GM19397 (cell line): ENCODE data around the gene PHGDH.

ENCODE experiments used
- ATAC-seq: cut with Tn5 transposase; IDR thresholded peaks from one replicate; pipeline ENCODE4 v1.9.1; 2021; ENCODE audit warnings: mild to moderate bottlenecking, moderate library complexity; ENCODE audit not compliant: unreplicated experiment

Gene PHGDH

DNA sequence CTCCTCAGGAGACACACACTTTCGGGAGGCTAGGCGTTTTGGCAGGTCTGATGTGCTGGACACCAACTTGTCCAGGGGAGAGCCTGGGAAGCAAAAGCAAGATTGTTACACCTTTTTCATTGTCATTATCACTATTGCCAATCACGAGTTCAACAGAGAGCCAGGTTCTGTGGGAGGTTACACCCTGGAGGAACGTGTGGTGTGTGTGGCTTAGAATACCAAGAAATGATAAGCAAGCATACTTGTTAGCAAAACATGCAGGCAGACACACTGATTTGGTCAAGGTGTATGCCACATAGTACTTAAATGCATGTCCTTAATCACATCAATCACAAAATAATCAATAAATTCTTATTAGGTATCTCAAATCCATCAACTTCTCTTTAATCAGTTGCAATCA is 40.9 kb downstream of the PHGDH start:
- no peak for ATAC-seq

DNA sequence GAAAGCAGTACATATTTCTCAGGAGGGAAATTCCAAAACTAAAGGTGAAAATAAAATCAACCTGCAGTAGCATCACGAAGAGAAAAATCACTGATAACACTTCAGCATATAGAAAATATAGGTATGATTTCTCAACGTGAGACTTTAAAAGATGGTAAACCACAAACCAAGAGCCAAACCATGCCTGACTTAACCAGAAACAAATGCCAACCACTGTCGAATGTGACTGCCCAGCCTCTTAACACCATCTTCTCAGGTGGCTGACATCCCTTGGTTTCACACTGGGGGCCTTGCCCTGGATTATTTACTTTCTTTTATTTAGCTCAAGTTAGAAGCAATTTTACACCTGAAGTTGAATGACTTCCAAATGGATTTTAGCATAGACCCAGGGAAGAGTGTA is 46.9 kb downstream of the PHGDH start:
- no peak for ATAC-seq

DNA sequence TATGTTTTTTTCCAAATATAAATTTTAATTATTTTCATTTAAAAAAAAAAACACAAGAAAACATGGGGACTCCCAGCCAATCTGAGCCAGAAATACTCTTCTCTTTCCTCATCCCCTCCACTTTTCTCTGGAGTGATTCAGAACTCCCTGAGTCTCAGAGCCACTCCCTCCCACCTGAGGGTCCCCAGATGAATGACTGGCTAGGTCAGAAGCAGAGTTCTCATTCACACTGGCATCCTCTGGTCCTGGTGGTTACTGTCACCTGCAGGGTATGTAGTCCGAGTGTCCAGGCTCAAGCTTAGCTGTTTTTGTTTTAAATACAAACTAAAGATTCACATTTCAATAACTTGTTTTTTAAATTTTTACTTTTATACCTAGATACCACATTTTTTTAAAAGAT is 50.7 kb downstream of the PHGDH start:
- ATAC-seq: no peak

DNA sequence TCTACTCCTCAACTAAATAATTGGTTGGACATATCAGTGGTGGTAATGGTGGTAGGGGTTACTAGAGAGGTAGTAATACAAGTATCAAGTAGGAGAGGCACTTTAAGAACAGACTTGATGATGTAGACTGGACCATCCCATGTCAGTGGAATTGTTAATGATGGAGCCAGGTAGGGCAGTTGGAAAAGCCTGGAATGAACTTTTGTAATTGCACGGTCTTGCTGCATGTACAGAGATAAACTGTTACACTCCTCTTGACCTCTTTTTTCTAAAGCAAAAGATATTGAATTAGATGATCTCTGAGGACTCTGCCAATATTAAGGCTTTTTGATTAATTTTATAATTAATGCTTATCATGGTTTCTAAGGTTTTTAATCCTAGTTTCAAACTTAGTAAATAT is 51.2 kb downstream of the PHGDH start:
- ATAC-seq: no peak

DNA sequence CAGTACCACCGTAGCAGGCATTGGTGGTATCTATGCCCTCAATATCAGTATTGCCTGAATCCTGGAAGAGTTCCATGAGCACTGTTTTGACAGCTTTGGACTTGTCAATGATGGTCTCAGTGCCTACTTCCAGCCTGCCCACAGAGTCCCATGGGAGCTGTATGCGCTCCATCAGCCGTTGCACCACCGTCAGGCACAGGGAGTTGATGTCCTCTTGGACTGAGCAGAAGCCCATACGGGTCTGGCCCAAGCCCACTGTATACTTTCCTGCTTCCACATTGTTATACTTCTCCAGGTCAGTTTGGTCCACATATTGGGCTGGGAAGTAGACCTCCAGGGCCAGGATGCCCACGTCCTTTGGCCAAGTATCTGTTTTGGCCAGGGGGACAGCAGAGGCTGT is 52.5 kb downstream of the PHGDH start:
- no peak for ATAC-seq

DNA sequence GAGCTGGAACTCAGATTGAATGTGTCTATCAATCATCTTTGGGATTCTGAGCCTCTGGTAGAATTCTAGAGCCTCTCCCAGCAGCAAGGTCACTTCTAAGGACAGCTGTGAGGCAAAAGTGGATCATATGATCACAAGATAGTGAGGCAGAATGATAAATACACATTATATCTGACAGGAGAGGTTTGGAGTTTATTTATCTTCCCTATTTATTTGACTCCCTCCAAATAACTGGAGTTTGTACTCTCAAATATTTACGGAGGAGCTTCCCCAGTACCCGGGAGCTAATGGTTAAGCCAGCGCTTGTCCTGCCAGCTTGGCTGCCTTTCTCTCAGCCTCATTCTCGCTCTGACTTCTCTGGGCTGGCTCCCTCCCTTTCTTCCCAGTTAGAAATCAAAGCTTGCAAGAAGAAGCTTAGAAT is 54.6 kb downstream of the PHGDH start:
- ATAC-seq: no peak

DNA sequence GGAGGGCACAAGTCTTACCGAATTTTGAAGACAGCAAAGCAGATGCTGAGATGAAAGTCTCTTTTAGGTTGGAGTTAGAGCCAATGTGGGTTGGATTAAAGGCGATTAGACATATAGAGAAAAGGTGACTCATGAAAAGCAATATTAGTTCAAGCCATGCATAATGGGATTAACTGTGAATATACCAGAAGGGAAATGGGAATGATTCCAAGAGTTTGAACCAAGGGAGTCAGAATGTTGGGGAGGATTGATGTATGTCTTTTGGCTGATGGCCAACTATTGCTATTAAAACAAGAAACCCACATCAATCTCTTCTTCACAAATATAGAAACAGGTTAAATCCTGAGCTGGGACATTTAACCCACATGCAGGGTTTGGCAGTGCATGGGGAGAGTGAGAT is 55.8 kb downstream of the PHGDH start:
- ATAC-seq: no peak

DNA sequence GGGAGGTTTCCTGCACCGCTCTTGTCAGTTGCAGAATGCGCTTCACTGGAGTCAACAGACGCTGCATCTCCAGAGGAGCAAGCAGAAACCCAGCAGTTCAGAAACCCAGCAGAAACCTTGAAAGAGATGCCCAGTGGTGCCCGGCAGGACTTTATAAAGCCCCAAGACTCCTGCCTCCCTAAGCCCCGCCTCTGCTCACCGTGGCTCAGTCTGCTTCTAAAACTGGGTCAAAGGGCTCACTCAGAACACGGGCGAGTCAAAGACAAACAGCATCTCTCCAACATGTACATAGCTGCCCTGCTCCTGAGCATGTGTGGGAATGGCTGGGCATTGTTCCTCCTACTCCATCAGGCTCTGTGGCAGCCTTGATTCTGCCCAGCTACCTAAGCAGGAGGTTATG is 57.0 kb downstream of the PHGDH start, which contains the start of gene HMGCS2:
HMGCS2 (minus strand) TSS at position 128 of the 400 bp plus-strand sequence; CDS start at position 67, 61 bp downstream.
- ATAC-seq: no peak

DNA sequence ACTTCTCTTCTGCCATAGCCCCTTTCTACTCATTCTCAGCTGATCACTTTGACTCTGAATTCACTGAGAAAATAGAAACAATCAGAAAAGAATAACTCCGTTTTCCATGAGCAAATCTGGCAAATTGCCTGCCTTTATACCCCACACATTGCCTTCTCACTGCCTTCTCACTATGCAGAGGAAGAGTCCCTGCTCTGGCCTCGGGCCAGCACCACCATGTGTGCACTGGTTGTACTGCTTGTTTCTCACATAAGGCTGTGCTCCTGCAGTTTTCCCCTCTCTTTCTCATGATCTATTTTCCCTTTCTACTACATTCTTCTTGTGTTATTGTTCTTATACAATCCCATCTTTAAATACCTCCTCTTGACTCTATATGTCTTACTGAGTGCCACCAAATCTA is 59.3 kb downstream of the PHGDH start:
- ATAC-seq: no peak

DNA sequence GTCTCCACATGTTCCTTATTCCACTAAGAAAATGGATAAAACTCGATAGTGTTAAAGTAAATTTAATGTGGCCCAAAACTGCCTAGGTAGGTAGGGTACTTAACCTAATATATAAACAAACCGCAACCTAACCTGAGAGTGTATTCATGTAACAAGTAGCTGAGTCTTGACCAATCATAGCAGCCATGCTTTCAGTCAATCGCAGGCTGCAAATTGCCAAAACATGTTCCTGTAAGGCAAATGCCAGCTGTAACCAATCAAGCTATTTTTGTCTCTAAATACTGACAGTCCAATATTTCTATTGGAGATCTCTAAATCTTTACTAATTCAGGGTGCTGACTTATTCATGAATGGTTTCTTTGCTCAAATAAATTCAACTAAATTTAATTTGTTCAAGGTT is 60.0 kb downstream of the PHGDH start:
- no peak for ATAC-seq

DNA sequence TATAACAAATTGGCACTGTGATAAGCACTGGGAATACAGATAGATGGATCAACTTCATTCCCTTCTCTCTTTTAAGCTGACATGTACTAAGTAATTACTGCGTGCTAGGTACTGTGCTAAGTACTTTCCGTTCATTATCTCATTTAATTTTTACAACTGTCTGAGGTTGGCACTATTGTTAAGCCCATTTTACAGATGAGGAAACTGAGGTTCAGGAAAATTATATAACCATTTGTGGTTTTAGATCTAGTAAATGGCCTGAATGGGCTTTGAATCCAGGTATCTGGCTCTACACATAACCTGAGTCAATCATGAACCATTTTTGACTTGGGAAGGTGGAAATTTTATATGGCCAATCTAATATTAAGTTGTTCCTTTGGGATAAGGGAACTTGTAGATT is 60.6 kb downstream of the PHGDH start:
- no peak for ATAC-seq

DNA sequence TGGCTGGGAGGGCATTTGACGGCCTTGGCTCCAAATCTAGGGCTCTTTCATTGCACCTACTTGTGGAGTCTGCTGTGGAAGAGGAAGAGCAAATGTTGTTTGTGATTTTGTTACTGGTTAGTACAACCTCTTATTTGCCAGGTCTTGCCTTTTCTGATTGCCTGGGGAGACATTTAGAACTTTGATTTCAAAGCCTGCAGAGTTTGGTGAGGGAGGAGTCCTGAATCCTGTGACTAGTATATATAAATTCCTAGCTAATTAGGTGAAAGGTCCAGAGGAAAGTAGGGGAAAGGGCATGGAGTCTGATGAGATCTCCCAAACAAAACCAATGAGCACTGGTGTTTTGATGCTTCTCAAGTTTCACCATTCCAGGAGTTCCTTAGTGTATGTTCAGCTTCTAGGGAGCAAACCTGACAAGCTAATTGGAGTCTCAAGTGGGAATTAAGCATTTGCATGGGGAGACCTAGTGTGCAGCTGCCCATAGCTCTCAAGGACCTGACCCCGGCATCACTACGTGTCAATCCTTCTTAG is 62.0 kb downstream of the PHGDH start:
- ATAC-seq: no peak

DNA sequence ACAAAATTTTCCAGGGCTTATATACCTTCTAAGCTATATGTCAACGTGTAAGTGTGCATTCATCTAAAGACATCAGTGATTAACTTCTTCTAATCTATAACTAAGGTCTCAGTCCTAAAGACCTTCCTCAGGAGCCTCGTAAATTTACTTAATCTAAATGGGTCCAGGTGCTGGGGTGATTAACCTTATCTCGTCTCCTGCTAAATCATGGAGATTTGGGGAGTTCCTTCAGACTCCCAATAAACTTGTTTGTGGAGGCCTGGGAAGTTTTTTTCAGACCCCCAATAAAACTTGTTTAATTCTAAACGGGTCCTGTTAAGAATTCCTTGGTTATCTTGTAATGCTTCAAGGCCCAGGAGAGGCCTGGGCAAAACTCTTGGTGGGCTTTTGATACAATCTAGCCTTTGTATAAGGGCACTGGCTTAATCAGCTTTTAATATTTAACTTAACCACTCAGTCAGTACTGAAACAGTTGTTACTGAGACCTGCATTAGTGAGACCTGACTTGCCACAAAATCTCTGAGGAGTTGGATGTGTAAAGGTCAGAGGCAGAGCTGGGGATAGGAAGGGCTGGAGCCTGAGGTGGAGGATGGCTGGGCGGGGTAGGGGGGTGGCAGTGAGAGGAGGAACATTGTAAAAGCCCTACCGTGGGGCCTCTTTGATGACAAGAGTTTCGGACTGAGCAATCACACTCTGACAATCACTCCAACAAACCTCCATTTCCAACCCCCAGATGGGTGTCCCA is 63.2 kb downstream of the PHGDH start:
- ATAC-seq: no peak

DNA sequence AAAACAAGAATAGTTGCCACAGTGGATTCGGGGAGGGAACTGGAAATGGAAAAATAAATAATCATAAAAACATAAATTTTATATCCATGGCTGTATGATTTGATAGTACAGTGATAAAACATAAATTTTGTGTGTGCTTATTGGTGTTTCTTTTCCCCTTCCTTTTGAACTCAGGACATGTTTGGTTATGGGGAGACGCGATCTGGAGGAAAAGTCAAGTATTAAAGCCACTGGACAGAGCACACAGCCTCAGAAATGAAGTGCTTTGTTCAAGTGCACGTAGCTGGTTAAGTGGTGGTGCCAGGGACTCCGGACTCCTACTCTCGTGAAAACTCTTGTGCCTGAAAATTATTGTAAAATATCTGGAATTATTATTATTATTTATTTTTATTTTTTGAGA is 66.6 kb downstream of the PHGDH start:
- ATAC-seq: no peak

DNA sequence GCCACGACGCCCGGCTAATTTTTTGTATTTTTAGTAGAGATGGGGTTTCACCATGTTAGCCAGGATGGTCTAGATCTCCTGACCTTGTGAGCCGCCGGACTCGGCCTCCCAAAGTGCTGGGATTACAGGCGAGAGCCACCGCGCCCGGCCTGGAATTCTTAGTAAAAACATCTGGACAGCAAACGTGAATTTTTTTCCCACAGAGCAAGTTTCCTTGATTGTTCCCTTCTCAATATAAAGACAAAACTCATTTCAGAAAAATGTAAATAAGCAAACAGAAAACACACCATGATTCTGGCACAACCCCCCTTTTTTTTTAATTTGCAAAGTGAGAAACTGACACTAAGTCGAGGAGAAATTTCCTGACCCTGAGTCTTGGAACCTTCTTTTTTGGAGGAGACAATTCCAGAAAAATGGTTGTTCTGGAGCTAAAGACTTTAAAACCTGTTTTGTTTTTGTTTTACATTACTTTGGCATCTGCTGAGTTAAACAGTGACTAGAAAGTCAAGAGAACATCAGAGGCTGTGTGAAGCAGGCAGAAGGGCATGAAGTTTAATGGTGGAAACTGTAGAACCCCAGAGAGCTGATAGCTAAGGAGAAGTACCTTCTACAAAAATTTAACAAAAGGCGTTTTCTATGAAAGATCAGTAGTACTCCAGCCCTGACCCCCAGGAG is 67.3 kb downstream of the PHGDH start:
- no peak for ATAC-seq

DNA sequence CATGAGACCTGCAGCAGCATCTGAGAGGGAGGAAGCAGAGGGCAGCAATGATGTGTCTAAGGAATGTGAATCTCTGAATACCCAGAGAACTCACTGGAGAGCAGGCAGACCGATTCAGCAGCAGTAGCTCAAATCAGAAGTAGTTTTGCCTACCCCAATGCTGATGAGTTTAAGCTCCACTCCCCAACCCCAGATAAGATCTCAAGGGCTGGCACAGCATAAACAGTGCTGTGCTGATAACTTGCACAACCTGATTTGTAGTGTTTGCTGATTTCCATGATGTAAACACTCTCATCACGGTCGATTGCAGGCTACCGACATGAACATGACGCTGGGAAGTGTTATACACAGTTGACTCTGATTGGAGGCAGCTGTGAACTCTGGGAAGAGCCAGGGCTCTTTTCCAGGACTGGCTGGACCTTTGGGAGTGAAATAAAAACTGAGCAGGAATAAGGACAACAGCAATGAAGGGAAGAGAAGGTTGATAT is 68.2 kb downstream of the PHGDH start:
- ATAC-seq: no peak

DNA sequence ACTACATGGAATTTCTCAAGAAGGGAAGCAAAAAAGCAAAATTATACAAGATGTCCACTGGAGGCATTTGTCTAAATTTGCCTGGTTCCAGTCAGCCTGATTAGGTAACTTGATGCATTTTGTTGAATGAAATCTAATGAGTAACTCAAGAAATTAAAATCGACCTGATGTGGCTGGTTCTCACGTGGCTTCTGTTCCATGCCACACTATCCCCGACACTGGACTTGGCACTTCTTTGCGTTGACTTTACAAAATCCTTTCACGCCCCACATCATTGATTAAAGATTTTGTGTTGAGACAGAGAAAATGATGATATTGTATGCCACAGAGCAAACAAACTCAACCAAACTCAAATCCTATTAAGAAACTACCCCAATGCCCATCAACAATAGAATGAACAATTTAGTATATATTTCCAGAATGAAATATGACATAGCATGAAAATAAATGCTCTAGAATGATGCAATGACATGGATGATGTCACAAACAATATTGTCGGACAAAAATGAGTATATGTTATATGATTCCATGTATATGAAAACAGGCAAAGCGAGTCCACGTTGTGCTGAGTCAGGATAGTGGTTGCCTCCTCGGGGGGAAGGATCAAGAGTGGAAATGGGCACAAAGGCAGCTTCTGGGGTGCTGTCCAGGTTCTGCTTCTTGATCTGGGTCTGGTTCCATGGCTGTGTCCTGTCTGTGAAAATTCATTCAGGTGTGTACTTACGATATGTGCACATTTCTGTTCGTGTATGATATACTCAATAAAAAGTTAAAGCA is 69.9 kb downstream of the PHGDH start:
- ATAC-seq: no peak

DNA sequence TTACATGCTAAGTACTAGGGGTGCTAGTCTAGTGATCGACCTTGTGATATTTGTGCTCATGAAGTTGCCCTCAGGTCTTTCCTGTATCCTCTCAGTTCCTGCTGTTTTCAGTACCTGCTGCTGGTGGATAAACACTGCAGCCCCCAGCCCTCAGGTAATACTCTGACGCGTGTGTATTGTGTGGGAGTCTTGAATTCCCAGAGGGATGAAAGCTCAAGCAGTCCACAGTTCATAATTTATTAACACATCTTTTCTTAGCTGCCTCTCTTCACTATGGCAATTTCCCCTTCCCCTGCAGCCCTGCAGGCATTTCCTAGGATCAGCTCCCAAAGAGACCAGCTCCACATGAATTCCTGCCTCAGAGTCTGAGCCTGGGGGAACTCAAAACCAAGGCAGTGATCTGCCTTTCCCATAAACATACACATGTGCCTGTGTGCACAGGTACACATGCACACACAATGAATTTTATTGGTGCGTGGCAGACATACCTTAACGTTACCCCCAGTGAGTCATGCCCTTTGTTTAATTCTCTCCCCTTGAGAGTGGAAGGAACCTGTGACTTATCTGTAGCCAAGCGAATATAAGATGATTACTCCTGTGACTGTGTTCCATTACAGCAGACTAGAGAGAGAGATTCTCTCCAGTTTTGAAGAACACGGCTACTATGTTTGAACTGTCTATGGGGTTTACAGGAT is 71.0 kb downstream of the PHGDH start:
- ATAC-seq: no peak

DNA sequence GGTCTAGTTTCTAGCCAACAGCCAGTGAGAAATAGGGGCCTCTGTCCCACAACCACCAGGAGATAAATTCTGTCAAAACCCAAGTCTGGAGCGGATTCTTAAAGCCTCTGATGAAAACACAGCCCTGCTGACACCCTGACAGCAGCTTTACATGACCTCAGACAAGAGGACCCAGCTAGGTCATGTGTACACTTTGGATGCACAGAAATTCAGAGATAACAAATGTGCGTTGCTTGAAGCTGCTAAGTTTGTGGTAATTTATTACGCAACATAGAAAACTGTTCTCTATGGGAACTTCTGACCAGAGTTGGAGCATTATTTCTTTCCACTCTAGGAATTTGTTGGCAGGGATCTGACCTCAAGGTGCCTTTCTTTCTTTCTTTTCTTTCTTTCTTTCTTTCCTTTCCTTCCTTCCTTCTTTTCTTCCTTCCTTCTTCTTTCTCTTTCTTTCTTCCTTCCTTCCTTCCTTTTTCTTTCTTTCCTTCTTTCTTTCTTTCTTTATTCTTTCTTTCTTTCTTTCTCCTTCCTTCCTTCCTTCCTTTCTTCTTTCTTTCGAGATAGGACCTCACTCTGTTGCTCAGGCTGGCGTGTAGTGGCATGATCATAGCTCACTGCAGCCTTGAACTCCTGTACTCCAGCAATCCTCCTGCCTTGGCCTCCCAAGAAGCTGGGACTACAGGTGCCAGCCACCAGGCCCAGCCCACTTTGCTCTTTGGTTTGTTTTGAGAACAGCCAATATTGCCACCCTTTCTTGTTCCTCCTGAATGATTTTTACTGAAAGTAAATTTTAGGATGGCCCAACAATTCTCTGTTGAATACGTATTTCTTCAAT is 71.8 kb downstream of the PHGDH start:
- ATAC-seq: no peak

DNA sequence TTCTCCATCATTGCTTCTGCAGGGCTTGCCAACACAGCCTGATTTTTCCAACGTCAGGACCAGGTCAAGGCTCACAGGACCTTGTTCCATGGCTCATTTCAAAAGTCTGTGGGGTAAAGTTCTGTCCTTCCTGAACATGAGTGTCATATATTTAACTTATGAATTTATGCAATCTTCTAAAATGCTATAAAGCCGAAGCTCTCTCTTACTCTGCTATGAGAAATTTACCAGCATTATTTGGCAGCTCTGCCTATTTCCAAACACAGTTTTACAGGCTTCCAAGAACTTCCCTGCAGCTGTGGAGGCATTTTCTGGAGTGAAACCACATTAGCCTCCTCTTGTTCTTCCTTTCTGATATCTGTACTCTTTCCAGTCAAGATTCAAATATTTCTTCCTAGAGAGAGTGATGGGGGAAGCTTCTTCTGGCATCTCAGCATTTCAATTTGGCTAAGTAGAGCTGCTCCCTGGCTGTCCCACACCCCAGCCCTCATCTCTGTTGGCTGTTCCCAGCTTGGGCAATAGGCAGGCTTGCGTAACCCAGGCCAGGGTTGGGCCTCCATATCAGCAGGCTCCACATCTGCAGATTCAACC is 72.6 kb downstream of the PHGDH start:
- ATAC-seq: no peak
